ENCODE measurements around the gene TMEM135. TPM values are rescaled to one million over a fixed set of nuclear protein-coding genes. Genes with fewer than 3 reads are reported as not detected.

TMEM135 gene
- total RNA-seq, 1 experiment from 2014 or later = 14.0 TPM

- DNase-seq (no peak), ATAC-seq (peak; percentile 36)
- no peaks in the 10 kb centered on the region for H3K79me2 ChIP-seq (ENCODE audit: low read length)
- peak overlapping the region; percentile 9; the same call in 1 of the 2 replicates for H3K9ac ChIP-seq (ENCODE audit: low read length)
- H3K9me3 ChIP-seq (ENCODE audit: low read length) = no peaks in the 10 kb centered on the region
- BruUV-seq (replicated peaks) = no TSS peak
- CTCF ChIA-PET = interaction anchor here (0.6 to 0.9 kb wide), 2 partner anchors 10 to 89 kb away, joined by 3 read pairs; no protein-coding TSS in a partner anchor
- H4K20me1 ChIP-seq (ENCODE audit: low read length) = no peaks in the 10 kb centered on the region
- no peaks in the 10 kb centered on the region for H3K27me3 ChIP-seq (ENCODE audit: low read length)
- POLR2A ChIA-PET (ENCODE audit: unreplicated experiment) = interaction anchor here (0.7 kb wide), 1 partner anchor 20 kb away, joined by 3 read pairs; no protein-coding TSS in a partner anchor
- peak overlapping the region; percentile 57 for H3K27ac ChIP-seq (ENCODE audit: low read length)
- intact Hi-C loops (cut with micrococcal nuclease) = no loop called here
- H3F3A ChIP-seq (ENCODE audit: low read length, unreplicated experiment) = no peaks in the 10 kb centered on the region
- H3K4me1 ChIP-seq (ENCODE audit: insufficient read depth, low read length) = peaks cover 31% of the 10 kb centered on the region
- peak overlapping the region; percentile 56 for H3K4me3 ChIP-seq (ENCODE audit: low read length)
- no peaks in the 10 kb centered on the region for H3K9me2 ChIP-seq (replicated peaks; ENCODE audit: low read length)
- H3K36me3 ChIP-seq (ENCODE audit: low read depth, low read length) = no peaks in the 10 kb centered on the region
- TF ChIP-seq EZH2phosphoT487 (IDR thresholded peaks at IDR 0.05; ENCODE audit: borderline replicate concordance, low read length) (no peak), CTCF (conservative IDR thresholded peaks at IDR 0.05; ENCODE audit: low read depth, low read length) (no peak), EZH2 (IDR thresholded peaks at IDR 0.05; ENCODE audit: low read length, unreplicated experiment) (no peak)
- peak overlapping the region; percentile 68 for H3K4me2 ChIP-seq (ENCODE audit: low read length)
- H2AFZ ChIP-seq (ENCODE audit: low read length) = peak overlapping the region; percentile 73
Observed at GRCh38 chr11:87005569-87005921, 32.2 kb upstream of the TMEM135 start.

GRCh38 chr11:87006035-87006434 lies 31.7 kb upstream of the TMEM135 start:
- ATAC-seq (peak; percentile 53), DNase-seq (peak; percentile 51)
- Histone ChIP-seq H2AFZ (ENCODE audit: low read length) (peak overlapping the region; percentile 73), H3K27me3 (ENCODE audit: low read length) (no peaks in the 10 kb centered on the region), H3K27ac (ENCODE audit: low read length) (peak overlapping the region; percentile 57), H3K9me2 (replicated peaks; ENCODE audit: low read length) (no peaks in the 10 kb centered on the region), H3K4me1 (ENCODE audit: insufficient read depth, low read length) (peaks cover 31% of the 10 kb centered on the region), H4K20me1 (ENCODE audit: low read length) (no peaks in the 10 kb centered on the region), H3K9ac (ENCODE audit: low read length) (no peak overlapping the region; the same call in 1 of the 2 replicates), H3K79me2 (ENCODE audit: low read length) (no peaks in the 10 kb centered on the region), H3K36me3 (ENCODE audit: low read depth, low read length) (no peaks in the 10 kb centered on the region), H3K4me2 (ENCODE audit: low read length) (peak overlapping the region; percentile 68), H3K9me3 (ENCODE audit: low read length) (no peaks in the 10 kb centered on the region), H3F3A (ENCODE audit: low read length, unreplicated experiment) (no peaks in the 10 kb centered on the region), H3K4me3 (ENCODE audit: low read length) (peak overlapping the region; percentile 56; the same call in 1 of the 2 replicates)
- no peak for TF ChIP-seq EZH2 (IDR thresholded peaks at IDR 0.05; ENCODE audit: low read length, unreplicated experiment)
- no peak for TF ChIP-seq CTCF (conservative IDR thresholded peaks at IDR 0.05; ENCODE audit: low read depth, low read length)
- no peak for TF ChIP-seq EZH2phosphoT487 (IDR thresholded peaks at IDR 0.05; ENCODE audit: borderline replicate concordance, low read length)
- BruUV-seq (replicated peaks) = no TSS peak
- intact Hi-C loops (cut with micrococcal nuclease) = loop anchor here (2.0 kb wide), 1 partner anchor 31 kb away; the partner anchor contains the start of gene TMEM135
- POLR2A ChIA-PET (ENCODE audit: unreplicated experiment) = interaction anchor here (0.7 kb wide), 1 partner anchor 20 kb away, joined by 3 read pairs; no protein-coding TSS in a partner anchor
- CTCF ChIA-PET = interaction anchor here (0.6 to 0.9 kb wide), 2 partner anchors 11 to 88 kb away, joined by 3 read pairs; no protein-coding TSS in a partner anchor

- H3K4me2 ChIP-seq (ENCODE audit: low read length) = no peak overlapping the region
- H3K79me2 ChIP-seq (ENCODE audit: low read length) = no peaks in the 10 kb centered on the region
- H3K9ac ChIP-seq (ENCODE audit: low read length) = no peak overlapping the region
- ChIA-PET POLR2A (ENCODE audit: unreplicated experiment) (interaction anchor here (0.5 kb wide), 1 partner anchor 301 kb away, joined by 3 read pairs; no protein-coding TSS in a partner anchor), CTCF (no interaction called here)
- intact Hi-C loops (cut with micrococcal nuclease) = loop anchor here (1.0 to 2.0 kb wide), 2 partner anchors 23 to 29 kb away; partner anchors contain the start of gene TMEM135
- no peaks in the 10 kb centered on the region for H4K20me1 ChIP-seq (ENCODE audit: low read length)
- no peak overlapping the region for H3K27ac ChIP-seq (ENCODE audit: low read length)
- peaks cover 31% of the 10 kb centered on the region for H3K4me1 ChIP-seq (ENCODE audit: insufficient read depth, low read length)
- peak; percentile 31 for DNase-seq
- H3K27me3 ChIP-seq (ENCODE audit: low read length) = no peaks in the 10 kb centered on the region
- no peak overlapping the region for H3K4me3 ChIP-seq (ENCODE audit: low read length)
- H3F3A ChIP-seq (ENCODE audit: low read length, unreplicated experiment) = no peaks in the 10 kb centered on the region
- ATAC-seq = no peak
- H2AFZ ChIP-seq (ENCODE audit: low read length) = no peak overlapping the region
- TF ChIP-seq EZH2phosphoT487 (IDR thresholded peaks at IDR 0.05; ENCODE audit: borderline replicate concordance, low read length) (no peak), CTCF (conservative IDR thresholded peaks at IDR 0.05; ENCODE audit: low read depth, low read length) (no peak), EZH2 (IDR thresholded peaks at IDR 0.05; ENCODE audit: low read length, unreplicated experiment) (no peak)
- no TSS peak for BruUV-seq (replicated peaks)
- H3K9me3 ChIP-seq (ENCODE audit: low read length) = no peaks in the 10 kb centered on the region
- H3K36me3 ChIP-seq (ENCODE audit: low read depth, low read length) = no peaks in the 10 kb centered on the region
- no peaks in the 10 kb centered on the region for H3K9me2 ChIP-seq (replicated peaks; ENCODE audit: low read length)
Observed at GRCh38 chr11:87007963-87008362, 29.8 kb upstream of the TMEM135 start.

Data from PC-3 (cell line).